Keratinocyte (primary cell): ENCODE data around the gene PKN2. TPM values are rescaled to one million over a fixed set of nuclear protein-coding genes. Genes with fewer than 3 reads are reported as not detected.

ENCODE experiments used
- DNase-seq: peaks from one replicate; pipeline ENCODE4 v3.0.0-alpha.2; 2011; ENCODE audit warnings: low read depth, missing footprints, low spot score
- FAIRE-seq: peaks from 2 replicates; lab custom pipeline; 2011; peaks lifted over from hg19 to GRCh38; lab: Jason Lieb, UNC
- H2AFZ ChIP-seq: 2 replicates; pipeline ENCODE4 v1.6.0; 2012; ENCODE audit warnings: low read length, control low read depth, inconsistent platforms; ENCODE audit not compliant: control insufficient read depth
- H3K27ac ChIP-seq: 2 replicates; pipeline ENCODE4 v1.5.1; 2011; ENCODE audit warnings: low read length; ENCODE audit not compliant: control insufficient read depth, insufficient read depth
- H3K27me3 ChIP-seq: 3 replicates; pipeline ENCODE4 v1.6.0; 2011; ENCODE audit warnings: low read length; ENCODE audit not compliant: control insufficient read depth, insufficient read depth; ENCODE audit errors: extremely low read depth
- H3K36me3 ChIP-seq, 2 experiments: 2 replicates in 1 of 2; 3 replicates in 1 of 2; pipeline ENCODE4 v1.5.1; 2011; ENCODE audit warnings: low read length in 2 of 2, mild to moderate bottlenecking in 1 of 2; ENCODE audit not compliant: control insufficient read depth in 2 of 2, insufficient read depth in 2 of 2; ENCODE audit errors: extremely low read depth in 1 of 2
- H3K4me1 ChIP-seq: 3 replicates; pipeline ENCODE4 v1.5.1; 2011; ENCODE audit warnings: low read length; ENCODE audit not compliant: control insufficient read depth, insufficient read depth; ENCODE audit errors: extremely low read depth
- H3K4me2 ChIP-seq: 3 replicates; pipeline ENCODE4 v1.6.0; 2011; ENCODE audit warnings: low read depth, low read length; ENCODE audit not compliant: control insufficient read depth, insufficient read depth; ENCODE audit errors: extremely low read depth
- H3K4me3 ChIP-seq, 3 experiments: fragments of 200-600 bp in 1 of 3; sonication (generic) in 1 of 3; 2 replicates in 2 of 3; 3 replicates in 1 of 3; pipeline ENCODE4 v1.5.1; 2011 to 2016; ENCODE audit warnings: low read length in 3 of 3, mild to moderate bottlenecking in 3 of 3, control low read depth in 2 of 3, inconsistent platforms in 1 of 3, low read depth in 1 of 3, mixed read lengths in 1 of 3, mixed run types in 1 of 3, moderate library complexity in 1 of 3; ENCODE audit not compliant: control insufficient read depth in 2 of 3, insufficient read depth in 2 of 3; ENCODE audit errors: extremely low read depth in 1 of 3
- H3K79me2 ChIP-seq: 2 replicates; pipeline ENCODE4 v1.6.0; 2012; ENCODE audit warnings: low read length; ENCODE audit not compliant: control insufficient read depth, insufficient read depth
- H3K9ac ChIP-seq: 3 replicates; pipeline ENCODE4 v1.6.0; 2011; ENCODE audit warnings: low read length; ENCODE audit not compliant: control insufficient read depth, insufficient read depth; ENCODE audit errors: extremely low read depth
- H3K9me1 ChIP-seq: 3 replicates; pipeline ENCODE4 v1.6.0; 2011; ENCODE audit warnings: low read length; ENCODE audit not compliant: control insufficient read depth, insufficient read depth; ENCODE audit errors: extremely low read depth
- H3K9me3 ChIP-seq: 2 replicates; pipeline ENCODE4 v1.5.1; 2012; ENCODE audit warnings: low read depth, low read length; ENCODE audit not compliant: control insufficient read depth
- H4K20me1 ChIP-seq: 3 replicates; pipeline ENCODE4 v1.6.0; 2011; ENCODE audit warnings: low read length; ENCODE audit not compliant: control insufficient read depth, insufficient read depth; ENCODE audit errors: extremely low read depth
- CTCF ChIP-seq, 3 experiments: IDR thresholded peaks in 1 of 3; conservative IDR thresholded peaks in 1 of 3; optimal IDR thresholded peaks in 1 of 3; 2 replicates in 2 of 3; 3 replicates in 1 of 3; pipeline versions ENCODE3 to v1.5.1; 2011; ENCODE audit warnings: low read length in 3 of 3, mild to moderate bottlenecking in 3 of 3, moderate library complexity in 2 of 3, control low read depth in 1 of 3, inconsistent platforms in 1 of 3; ENCODE audit not compliant: insufficient read depth in 2 of 3; ENCODE audit errors: extremely low read depth in 1 of 3
- EZH2 ChIP-seq: IDR thresholded peaks from one replicate; pipeline ENCODE4 v1.6.1; 2012; ENCODE audit warnings: inconsistent platforms, mild to moderate bottlenecking, low read length, moderate library complexity
- dilution Hi-C: fragments of 300-500 bp; cut with MboI; formaldehyde crosslinking; loops from one replicate; pipeline ENCODE4 v1.7.0; 2020; ENCODE audit warnings: low sequenced_read_pairs; ENCODE audit not compliant: extremely low pct_ligation_motif_present
- polyA plus RNA-seq, 5 experiments: library from polyadenylated mRNA; depleted of rRNA in 3 of 5; stranded (reverse) in 3 of 5; stranded (forward) in 1 of 5; unstranded in 1 of 5; fragments of >200 nt; gene quantifications; 1 replicate in 1 of 5; 2 replicates in 3 of 5; 3 replicates in 1 of 5; pipeline versions ENCODE4 v1.2.1 to v1.2.3, GENCODE V29; 2011 to 2012; ENCODE audit warnings: missing spikeins in 2 of 5, low read depth in 1 of 5, low replicate concordance in 1 of 5

Gene PKN2
- polyA plus RNA-seq, 1 donor (not counting 4 experiments of a cell fraction or from before 2014, with no cell fraction given): 30.8 TPM

- H3K27me3 ChIP-seq: no peaks in the 10 kb centered on the region
- no peak for DNase-seq
- no peaks in the 10 kb centered on the region for H3K36me3 ChIP-seq
- no peak overlapping the region for H3K4me3 ChIP-seq
- no peaks in the 10 kb centered on the region for H3K9me3 ChIP-seq
- TF ChIP-seq CTCF (optimal IDR thresholded peaks at IDR 0.05 in 1 of 3, IDR thresholded peaks at IDR 0.05 in 1 of 3, conservative IDR thresholded peaks at IDR 0.05 in 1 of 3; ENCODE audit: extremely low read depth in 1 of 3, insufficient read depth in 2 of 3, low read length in 3 of 3) (no peak), EZH2 (no peak)
- no peak overlapping the region for H3K9ac ChIP-seq
- H2AFZ ChIP-seq: no peak overlapping the region
- no peaks in the 10 kb centered on the region for H3K79me2 ChIP-seq
- no peak for FAIRE-seq
- dilution Hi-C loops: no loop called here
- H4K20me1 ChIP-seq: no peaks in the 10 kb centered on the region
- H3K4me2 ChIP-seq: no peak overlapping the region
- H3K4me1 ChIP-seq: peaks cover 6% of the 10 kb centered on the region
- no peak overlapping the region for H3K27ac ChIP-seq
- H3K9me1 ChIP-seq: no peaks in the 10 kb centered on the region
These were observed 28.9 kb upstream of the PKN2 start for GRCh38 chr1:88655140-88655539.

GRCh38 chr1:88655685-88656299 lies 28.3 kb upstream of the PKN2 start:
- Histone ChIP-seq H3K36me3 (no peaks in the 10 kb centered on the region), H3K4me2 (no peak overlapping the region), H3K4me3 (no peak overlapping the region), H3K9me1 (no peaks in the 10 kb centered on the region), H2AFZ (no peak overlapping the region), H4K20me1 (no peaks in the 10 kb centered on the region), H3K27me3 (no peaks in the 10 kb centered on the region), H3K4me1 (peaks cover 6% of the 10 kb centered on the region), H3K27ac (no peak overlapping the region), H3K9me3 (no peaks in the 10 kb centered on the region), H3K79me2 (no peaks in the 10 kb centered on the region), H3K9ac (no peak overlapping the region)
- DNase-seq (no peak), FAIRE-seq (no peak)
- TF ChIP-seq EZH2 (no peak), CTCF (optimal IDR thresholded peaks at IDR 0.05 in 1 of 3, IDR thresholded peaks at IDR 0.05 in 1 of 3, conservative IDR thresholded peaks at IDR 0.05 in 1 of 3; ENCODE audit: extremely low read depth in 1 of 3, insufficient read depth in 2 of 3, low read length in 3 of 3) (peak in 2 of 3 experiments; percentile 31 to 44)
- dilution Hi-C loops: no loop called here
